Measurements from ENCODE around the gene HAGH.

GRCh38 chr16:1826691-1827573 is at the start of gene HAGH, which contains the start of gene FAHD1:
- TF ChIP-seq CTCF (IDR thresholded peaks at IDR 0.05; ENCODE audit: low read length) (no peak), EZH2phosphoT487 (IDR thresholded peaks at IDR 0.05; ENCODE audit: low read length) (no peak), EZH2 (optimal IDR thresholded peaks at IDR 0.05; ENCODE audit: low read depth, low read length) (no peak)
